Nephron (organoid): ENCODE results near the gene ABLIM2.

ENCODE experiments used
- H3K27ac Mint-ChIP-seq, 3 experiments: 2 replicates each; pipeline ENCODE4 v1.8.0; 2020; ENCODE audit warnings: mixed read lengths in 3 of 3, mild to moderate bottlenecking in 2 of 3, moderate library complexity in 1 of 3
- H3K27me3 Mint-ChIP-seq: 2 replicates; pipeline ENCODE4 v1.8.0; 2021; ENCODE audit warnings: low read depth, mild to moderate bottlenecking, moderate library complexity, mixed read lengths
- H3K36me3 Mint-ChIP-seq: 2 replicates; pipeline ENCODE4 v1.8.0; 2020; ENCODE audit warnings: low read depth, mixed read lengths
- H3K4me1 Mint-ChIP-seq: 2 replicates; pipeline ENCODE4 v1.8.0; 2020; ENCODE audit warnings: mixed read lengths
- H3K4me3 Mint-ChIP-seq, 3 experiments: 2 replicates each; pipeline ENCODE4 v1.8.0; 2020; ENCODE audit warnings: mild to moderate bottlenecking in 3 of 3, mixed read lengths in 3 of 3, moderate library complexity in 2 of 3
- H3K9me3 Mint-ChIP-seq: 2 replicates; pipeline ENCODE4 v1.8.0; 2020; ENCODE audit warnings: mixed read lengths
- CTCF ChIP-seq, 3 experiments: fragments of 200-600 bp; sonication (generic); IDR thresholded peaks; one replicate each; pipeline ENCODE4 v1.5.0; 2021; ENCODE audit warnings: antibody characterized with exemption in 3 of 3; ENCODE audit not compliant: unreplicated experiment in 3 of 3

ABLIM2 gene

GRCh38 chr4:8051644-8052043, 107.0 kb downstream of the ABLIM2 start:
- peaks cover 34% of the 10 kb centered on the region for H3K27me3 Mint-ChIP-seq
- H3K4me1 Mint-ChIP-seq = peaks cover 34% of the 10 kb centered on the region
- TF ChIP-seq CTCF (IDR thresholded peaks at IDR 0.05; ENCODE audit: unreplicated experiment in 3 of 3) = no peak
- no peak overlapping the region for H3K4me3 Mint-ChIP-seq
- no peak overlapping the region for H3K27ac Mint-ChIP-seq
- H3K9me3 Mint-ChIP-seq = no peaks in the 10 kb centered on the region
- no peaks in the 10 kb centered on the region for H3K36me3 Mint-ChIP-seq

DNA sequence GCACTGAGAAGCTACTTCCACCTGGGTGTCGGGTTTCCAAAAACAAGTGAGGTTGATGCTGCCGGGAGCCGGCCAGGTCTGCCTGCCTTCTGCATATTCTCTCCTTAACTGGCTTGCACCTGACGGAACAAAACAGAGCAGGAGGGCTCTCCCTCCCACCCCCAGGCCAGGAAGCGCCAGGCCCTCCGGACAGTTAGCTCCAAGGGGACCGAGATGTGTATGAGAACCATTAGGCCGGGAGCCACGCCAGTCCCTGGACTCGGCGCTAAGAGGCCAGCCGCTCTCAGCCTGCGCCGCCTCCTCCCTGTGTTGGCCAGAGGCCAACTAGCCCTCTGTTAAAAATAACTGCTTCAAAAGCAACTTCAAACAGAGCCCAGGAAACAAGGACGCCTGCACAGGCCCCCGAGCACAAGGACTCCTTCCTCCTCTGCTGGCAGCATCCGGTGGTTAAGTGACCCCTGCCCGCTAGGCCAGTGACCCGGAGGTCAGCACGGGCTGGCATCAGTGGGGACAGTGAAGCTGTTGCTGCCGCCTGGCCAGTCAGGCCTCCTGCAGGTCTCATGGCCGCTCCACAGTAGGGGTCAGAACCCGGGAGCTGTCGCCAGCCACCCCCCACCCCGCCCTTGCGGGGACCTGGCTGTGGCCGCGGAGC, 107.9 kb downstream of the ABLIM2 start:
- peak overlapping the region; percentile 38 to 89 (median 81) for H3K27ac Mint-ChIP-seq
- H3K27me3 Mint-ChIP-seq = peaks cover 44% of the 10 kb centered on the region
- TF ChIP-seq CTCF (IDR thresholded peaks at IDR 0.05; ENCODE audit: unreplicated experiment in 3 of 3) = no peak
- H3K4me1 Mint-ChIP-seq = peaks cover 34% of the 10 kb centered on the region
- H3K36me3 Mint-ChIP-seq = no peaks in the 10 kb centered on the region
- H3K9me3 Mint-ChIP-seq = no peaks in the 10 kb centered on the region
- peak overlapping the region in 2 of 3 experiments; percentile 1 to 37 for H3K4me3 Mint-ChIP-seq

GRCh38 chr4:8050180-8050554, 108.4 kb downstream of the ABLIM2 start:
- Mint-ChIP-seq H3K4me1 (peaks cover 34% of the 10 kb centered on the region), H3K4me3 (no peak overlapping the region), H3K27ac (peak overlapping the region in 2 of 3 experiments; percentile 38 to 81)

GRCh38 chr4:8048856-8049676, 109.5 kb downstream of the ABLIM2 start:
- Mint-ChIP-seq H3K27ac (peak overlapping the region; percentile 30 to 64 (median 49)), H3K9me3 (no peaks in the 10 kb centered on the region), H3K27me3 (peaks cover 47% of the 10 kb centered on the region), H3K4me1 (peaks cover 39% of the 10 kb centered on the region), H3K4me3 (no peak overlapping the region), H3K36me3 (no peaks in the 10 kb centered on the region)
- no peak for TF ChIP-seq CTCF (IDR thresholded peaks at IDR 0.05; ENCODE audit: unreplicated experiment in 3 of 3)

More at GRCh38 chr4:8050180-8050554, 108.4 kb downstream of the ABLIM2 start:
- no peaks in the 10 kb centered on the region for H3K9me3 Mint-ChIP-seq
- peaks cover 46% of the 10 kb centered on the region for H3K27me3 Mint-ChIP-seq
- TF ChIP-seq CTCF (IDR thresholded peaks at IDR 0.05; ENCODE audit: unreplicated experiment in 3 of 3) = no peak
- no peaks in the 10 kb centered on the region for H3K36me3 Mint-ChIP-seq

DNA sequence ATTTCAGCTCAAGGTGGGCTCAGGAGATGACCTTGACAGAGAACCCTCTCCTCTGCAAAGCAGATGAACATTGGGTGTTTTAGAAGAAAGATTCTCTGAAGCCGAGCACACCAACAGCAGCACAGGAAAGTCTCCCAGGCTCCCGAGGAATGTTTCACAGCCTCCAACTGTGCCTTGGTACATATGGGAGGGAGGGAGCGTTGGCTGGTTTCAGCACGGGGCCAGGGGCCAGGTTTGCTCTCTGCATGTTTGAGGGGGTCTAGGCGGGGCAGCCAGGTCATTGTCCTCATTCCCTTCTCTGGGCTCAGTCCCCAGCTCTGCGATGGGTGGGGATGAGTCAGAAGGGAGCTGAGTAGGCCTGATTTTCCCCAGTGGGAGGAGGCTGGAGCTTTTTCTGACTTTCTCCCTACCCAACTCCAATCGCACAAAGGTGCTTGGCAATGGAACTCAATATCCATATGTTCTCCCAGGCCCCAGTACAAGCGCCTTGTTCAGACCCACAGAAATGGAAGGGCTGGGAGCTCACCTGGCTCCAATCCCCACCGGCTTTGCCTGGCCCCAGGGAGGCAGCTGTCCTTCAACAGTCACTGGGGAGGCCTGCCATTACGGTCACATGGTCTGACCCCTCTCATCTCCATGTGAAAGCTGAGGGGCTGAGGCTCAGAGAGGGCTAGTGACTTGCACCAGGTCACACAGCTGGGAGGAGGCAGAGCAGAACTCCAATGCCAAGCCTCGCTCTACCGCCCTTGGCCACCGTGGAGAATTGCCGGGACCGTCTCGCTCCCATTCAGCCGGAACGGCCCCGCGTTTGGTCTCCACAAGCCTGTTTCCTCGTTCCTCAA, 110.6 kb downstream of the ABLIM2 start:
- H3K4me1 Mint-ChIP-seq = peaks cover 36% of the 10 kb centered on the region
- H3K9me3 Mint-ChIP-seq = no peaks in the 10 kb centered on the region
- TF ChIP-seq CTCF (IDR thresholded peaks at IDR 0.05; ENCODE audit: unreplicated experiment in 3 of 3) = no peak
- peaks cover 55% of the 10 kb centered on the region for H3K27me3 Mint-ChIP-seq
- no peak overlapping the region for H3K4me3 Mint-ChIP-seq
- no peaks in the 10 kb centered on the region for H3K36me3 Mint-ChIP-seq
- no peak overlapping the region for H3K27ac Mint-ChIP-seq
